CD4-positive, alpha-beta T cell (primary cell): ENCODE results near the gene USP14. TPM values are rescaled to one million over a fixed set of nuclear protein-coding genes. Genes with fewer than 3 reads are reported as not detected.

ENCODE experiments used
- ATAC-seq: fragments of 200-7000 bp; cut with Tn5 transposase; one replicate; pipeline ENCODE4 v1.10.0; 2022; ENCODE audit warnings: mild to moderate bottlenecking; ENCODE audit not compliant: poor library complexity
- CTCF ChIA-PET: fragments of 350-600 bp; sonication (Branson Sonifier 250); formaldehyde crosslinking; loops from one replicate; lab custom pipeline; 2021; ENCODE audit warnings: antibody characterized with exemption, inconsistent platforms; lab: Charles Lee
- POLR2A ChIA-PET: fragments of 350-600 bp; sonication (Branson Sonifier 250); formaldehyde crosslinking; loops from one replicate; lab custom pipeline; 2021; ENCODE audit warnings: antibody characterized with exemption, inconsistent platforms; lab: Charles Lee
- DNase-seq, 14 experiments: peaks; one replicate each; pipeline ENCODE4 v3.0.0-alpha.2; 2013 to 2020; ENCODE audit warnings: mixed read lengths in 2 of 14
- H3K27ac ChIP-seq, 2 donors: one replicate each; pipeline versions ENCODE4 v1.5.1 to v1.7.0; 2013; ENCODE audit warnings: low read length in 2 of 2, low read depth in 1 of 2, mild to moderate bottlenecking in 1 of 2
- H3K27me3 ChIP-seq, 2 experiments: 1 replicate in 1 of 2; 2 replicates in 1 of 2; pipeline versions ENCODE4 v1.6.1 to v1.7.0; 2013; ENCODE audit warnings: low read length in 2 of 2, control low read depth in 1 of 2, mild to moderate bottlenecking in 1 of 2, moderate library complexity in 1 of 2; ENCODE audit not compliant: insufficient read depth in 2 of 2, control insufficient read depth in 1 of 2
- H3K36me3 ChIP-seq: one replicate; pipeline ENCODE4 v1.6.1; 2013; ENCODE audit warnings: low read length, control low read depth; ENCODE audit not compliant: insufficient read depth
- H3K4me1 ChIP-seq: one replicate; pipeline ENCODE4 v1.6.1; 2013; ENCODE audit warnings: low read length, control low read depth; ENCODE audit not compliant: insufficient read depth
- H3K4me3 ChIP-seq: one replicate; pipeline ENCODE4 v1.5.1; 2013; ENCODE audit warnings: mild to moderate bottlenecking, low read length, moderate library complexity
- H3K9me3 ChIP-seq, 2 experiments: 1 replicate in 1 of 2; 2 replicates in 1 of 2; pipeline versions ENCODE4 v1.6.1 to v1.7.0; 2013; ENCODE audit warnings: low read length in 2 of 2, mild to moderate bottlenecking in 2 of 2, control low read depth in 1 of 2, moderate library complexity in 1 of 2; ENCODE audit not compliant: control insufficient read depth in 1 of 2, insufficient read depth in 1 of 2
- H3K27ac Mint-ChIP-seq: one replicate; pipeline ENCODE4 v1.8.0; 2020; ENCODE audit warnings: mixed read lengths
- H3K27me3 Mint-ChIP-seq: one replicate; pipeline ENCODE4 v1.8.0; 2021; ENCODE audit warnings: mixed read lengths
- H3K36me3 Mint-ChIP-seq: one replicate; pipeline ENCODE4 v1.8.0; 2021; ENCODE audit warnings: low read depth, mixed read lengths
- H3K4me1 Mint-ChIP-seq: one replicate; pipeline ENCODE4 v1.8.0; 2021; ENCODE audit warnings: low read depth, mixed read lengths
- H3K4me3 Mint-ChIP-seq: one replicate; pipeline ENCODE4 v1.8.0; 2020; ENCODE audit warnings: mild to moderate bottlenecking, mixed read lengths
- H3K9me3 Mint-ChIP-seq: one replicate; pipeline ENCODE4 v1.8.0; 2020; ENCODE audit warnings: mixed read lengths
- intact Hi-C, 2 experiments: fragments of 100-400 bp; cut with DNase I in 1 of 2; cut with micrococcal nuclease in 1 of 2; formaldehyde crosslinking; loops; one replicate each; pipeline versions ENCODE4 v1.15.1 to v1.9.0; 2023 to 2025; cut with DNase I, micrococcal nuclease
- microRNA-seq: library from miRNA; unstranded; fragments of <30 nt; microRNA quantifications from one replicate; pipeline ENCODE4 v1.2.0, GENCODE V29; 2021; ENCODE audit warnings: borderline microRNAs expressed, borderline replicate concordance
- total RNA-seq, 174 experiments: library from RNA in 2 of 174; stranded (reverse) in 2 of 174; gene quantifications; one replicate each; pipeline ENCODE4 v1.2.3 and lab custom pipeline; 2021 to 2026
- TF ChIP-seq, protein P1 (sequence below): fragments of 200-600 bp; IDR thresholded peaks from one replicate; pipeline ENCODE4 v1.8.0; 2022; ENCODE audit warnings: antibody characterized with exemption, mild to moderate bottlenecking

USP14 gene
- total RNA-seq, 2 experiments from 2014 or later, result 51.3 to 56.2 TPM

DNA sequence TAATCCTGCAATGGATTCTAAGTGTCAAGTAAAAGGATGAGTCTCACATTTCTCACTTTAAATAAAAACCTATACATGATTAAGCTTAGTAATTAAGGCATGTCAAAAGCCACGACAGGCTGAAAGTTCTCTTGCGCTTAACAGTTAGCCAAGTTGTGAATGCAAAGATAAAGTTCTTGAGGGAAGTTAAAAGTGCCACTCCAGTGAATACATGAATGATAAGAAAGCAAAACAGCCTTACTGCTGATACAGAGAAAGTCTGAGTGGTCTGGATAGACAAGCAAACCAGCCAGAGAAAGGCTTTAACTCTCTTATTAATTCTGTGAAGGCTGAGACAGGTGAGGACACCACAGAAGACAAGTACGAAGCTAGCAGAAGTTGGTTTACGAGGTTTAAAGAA is 96.8 kb downstream of the USP14 start:
- H3K36me3 ChIP-seq, result peaks cover 85% of the 10 kb centered on the region
- TF ChIP-seq, protein P1, sequence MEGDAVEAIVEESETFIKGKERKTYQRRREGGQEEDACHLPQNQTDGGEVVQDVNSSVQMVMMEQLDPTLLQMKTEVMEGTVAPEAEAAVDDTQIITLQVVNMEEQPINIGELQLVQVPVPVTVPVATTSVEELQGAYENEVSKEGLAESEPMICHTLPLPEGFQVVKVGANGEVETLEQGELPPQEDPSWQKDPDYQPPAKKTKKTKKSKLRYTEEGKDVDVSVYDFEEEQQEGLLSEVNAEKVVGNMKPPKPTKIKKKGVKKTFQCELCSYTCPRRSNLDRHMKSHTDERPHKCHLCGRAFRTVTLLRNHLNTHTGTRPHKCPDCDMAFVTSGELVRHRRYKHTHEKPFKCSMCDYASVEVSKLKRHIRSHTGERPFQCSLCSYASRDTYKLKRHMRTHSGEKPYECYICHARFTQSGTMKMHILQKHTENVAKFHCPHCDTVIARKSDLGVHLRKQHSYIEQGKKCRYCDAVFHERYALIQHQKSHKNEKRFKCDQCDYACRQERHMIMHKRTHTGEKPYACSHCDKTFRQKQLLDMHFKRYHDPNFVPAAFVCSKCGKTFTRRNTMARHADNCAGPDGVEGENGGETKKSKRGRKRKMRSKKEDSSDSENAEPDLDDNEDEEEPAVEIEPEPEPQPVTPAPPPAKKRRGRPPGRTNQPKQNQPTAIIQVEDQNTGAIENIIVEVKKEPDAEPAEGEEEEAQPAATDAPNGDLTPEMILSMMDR, result no peak
- intact Hi-C loops, result no loop called here
- no peaks in the 10 kb centered on the region for H3K9me3 Mint-ChIP-seq
- DNase-seq, result no peak
- POLR2A ChIA-PET, result interaction anchor here (1.4 kb wide), 1 partner anchor 13 kb away, joined by 4 read pairs; the partner anchor contains the start of gene THOC1
- no peaks in the 10 kb centered on the region for H3K9me3 ChIP-seq
- H3K4me1 ChIP-seq, result no peaks in the 10 kb centered on the region
- no peaks in the 10 kb centered on the region for H3K27me3 Mint-ChIP-seq
- H3K4me1 Mint-ChIP-seq, result peaks cover 2% of the 10 kb centered on the region
- peaks cover 96% of the 10 kb centered on the region for H3K36me3 Mint-ChIP-seq
- H3K27ac ChIP-seq, result no peak overlapping the region
- no peaks in the 10 kb centered on the region for H3K27me3 ChIP-seq
- H3K4me3 ChIP-seq, result no peak overlapping the region
- no peak for ATAC-seq
- H3K4me3 Mint-ChIP-seq, result no peak overlapping the region
- CTCF ChIA-PET, result no interaction called here
- H3K27ac Mint-ChIP-seq, result no peak overlapping the region

DNA sequence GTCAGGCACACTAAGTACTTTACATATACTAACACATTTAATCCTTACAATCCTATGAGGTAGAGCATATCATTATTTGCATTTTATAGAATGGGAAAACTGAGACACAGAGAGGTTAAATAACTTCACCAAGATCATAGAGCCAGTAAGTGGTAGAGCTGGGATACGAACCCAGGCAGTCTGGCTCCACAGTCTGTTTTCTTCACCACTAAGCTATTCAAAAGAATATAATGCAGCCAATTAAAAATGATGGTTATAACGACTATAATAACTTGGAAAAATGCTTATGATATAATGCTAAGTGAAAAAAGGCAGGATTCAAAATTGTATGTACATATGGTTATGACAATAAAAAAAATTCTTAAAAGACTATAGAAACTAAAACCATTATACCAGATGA is 102.2 kb downstream of the USP14 start:
- H3K36me3 ChIP-seq, result peaks cover 77% of the 10 kb centered on the region
- H3K27ac ChIP-seq, result no peak overlapping the region
- no peaks in the 10 kb centered on the region for H3K9me3 ChIP-seq
- Mint-ChIP-seq H3K9me3 (no peaks in the 10 kb centered on the region), H3K4me3 (no peak overlapping the region), H3K4me1 (peaks cover 9% of the 10 kb centered on the region), H3K27ac (no peak overlapping the region), H3K27me3 (no peaks in the 10 kb centered on the region), H3K36me3 (peaks cover 91% of the 10 kb centered on the region)
- ChIA-PET POLR2A (no interaction called here), CTCF (interaction anchor here (0.6 kb wide), 1 partner anchor 108 kb away, joined by 3 read pairs; no protein-coding TSS in a partner anchor)
- ATAC-seq (no peak), DNase-seq (no peak)
- intact Hi-C loops, result loop anchor here in 1 of 2 experiments (10.0 kb wide), 2 partner anchors 56 to 554 kb away; partner anchors contain the start of gene YES1
- TF ChIP-seq, protein P1, result no peak
- no peak overlapping the region for H3K4me3 ChIP-seq
- H3K27me3 ChIP-seq, result no peaks in the 10 kb centered on the region
- H3K4me1 ChIP-seq, result no peaks in the 10 kb centered on the region

DNA sequence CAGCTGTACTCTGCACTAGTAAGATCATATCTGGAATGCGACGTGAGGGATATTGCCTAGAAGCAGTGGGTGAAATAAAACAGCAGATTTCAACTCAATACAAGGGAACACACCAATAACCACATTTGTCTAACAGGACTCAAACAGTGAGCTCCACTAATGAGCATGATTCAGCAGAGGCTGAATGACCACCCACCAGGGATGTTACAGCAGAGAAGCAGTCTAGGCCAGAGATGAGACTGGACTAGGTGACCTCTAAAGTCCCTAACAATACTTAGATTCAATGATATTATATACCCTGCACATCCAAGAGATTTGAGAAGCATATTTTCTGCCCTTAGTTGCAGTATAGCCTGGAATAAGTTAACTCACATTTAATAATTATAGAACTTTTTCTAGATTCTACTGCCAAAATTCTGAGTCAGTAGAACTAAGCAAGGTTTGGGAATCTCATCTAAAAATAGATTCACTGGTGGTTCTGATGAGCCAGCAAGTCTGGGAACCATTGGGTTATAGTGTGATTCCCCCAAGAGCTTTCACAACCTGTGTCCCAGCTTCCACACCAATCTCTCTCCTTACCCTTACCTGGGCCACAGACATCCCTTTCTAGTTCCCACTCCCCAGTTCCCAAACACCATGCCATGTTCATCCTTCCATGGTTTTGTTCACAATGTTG is 103.2 kb downstream of the USP14 start:
- Mint-ChIP-seq H3K36me3 (peaks cover 87% of the 10 kb centered on the region), H3K27ac (no peak overlapping the region), H3K9me3 (no peaks in the 10 kb centered on the region), H3K4me1 (peaks cover 15% of the 10 kb centered on the region), H3K27me3 (no peaks in the 10 kb centered on the region), H3K4me3 (no peak overlapping the region)
- H3K4me1 ChIP-seq, result peaks cover 2% of the 10 kb centered on the region
- ATAC-seq, result no peak
- H3K27me3 ChIP-seq, result no peaks in the 10 kb centered on the region
- H3K9me3 ChIP-seq, result no peaks in the 10 kb centered on the region
- intact Hi-C loops, result loop anchor here in 1 of 2 experiments (10.0 kb wide), 2 partner anchors 57 to 553 kb away; partner anchors contain the start of gene YES1
- CTCF ChIA-PET, result interaction anchor here (0.6 kb wide), 1 partner anchor 109 kb away, joined by 3 read pairs; no protein-coding TSS in a partner anchor
- H3K4me3 ChIP-seq, result no peak overlapping the region
- POLR2A ChIA-PET, result interaction anchor here (0.7 kb wide), 1 partner anchor 13 kb away, joined by 3 read pairs; no protein-coding TSS in a partner anchor
- no peak for DNase-seq
- H3K36me3 ChIP-seq, result peaks cover 67% of the 10 kb centered on the region
- TF ChIP-seq, protein P1, result no peak
- no peak overlapping the region for H3K27ac ChIP-seq

Small RNA genes lying within 50 kb of the gene (microRNA-seq; reads per million reads assigned to microRNA genes)
- gene MIR8078, result not detected

Other genes with a start within 250 kb of the USP14 start
- not detected for gene TUBB8B, start 108.9 kb upstream of the USP14 start, total RNA-seq
- gene THOC1, start 109.5 kb downstream of the USP14 start, total RNA-seq, result 10 to 100 TPM; 92.9 to 96.5 TPM